Mesendoderm (in vitro differentiated cells): ENCODE measurements around the gene HNRNPM.
"Not testable (repeated sequence)": the region's sequence is repeated elsewhere in the genome, so short reads cannot be mapped to it uniquely, and the experiment has no call there.

Experiments used
- DNase-seq: peaks from one replicate; pipeline ENCODE4 v3.0.0; 2013
- H2AK5ac ChIP-seq: 2 replicates; pipeline ENCODE4 v1.6.1; 2013; ENCODE audit warnings: low read length, inconsistent platforms
- H2BK120ac ChIP-seq: 2 replicates; pipeline ENCODE4 v1.6.1; 2013; ENCODE audit warnings: low read depth, mild to moderate bottlenecking, low read length, moderate library complexity, mixed read lengths
- H2BK15ac ChIP-seq: replicated peaks from 2 replicates; pipeline ENCODE4 v1.6.1; 2013; ENCODE audit warnings: low read depth, mild to moderate bottlenecking, moderate library complexity
- H2BK5ac ChIP-seq: 2 replicates; pipeline ENCODE4 v1.6.1; 2013; ENCODE audit warnings: low read length, inconsistent platforms
- H3K18ac ChIP-seq: 2 replicates; pipeline ENCODE4 v1.6.1; 2013; ENCODE audit warnings: mild to moderate bottlenecking, low read length, mixed read lengths
- H3K23ac ChIP-seq: one replicate; pipeline ENCODE4 v1.6.1; 2013; ENCODE audit warnings: low read length
- H3K27ac ChIP-seq: 2 replicates; pipeline ENCODE4 v1.5.1; 2013; ENCODE audit warnings: low read depth, mild to moderate bottlenecking, inconsistent platforms, low read length, moderate library complexity
- H3K27me3 ChIP-seq: 2 replicates; pipeline ENCODE4 v1.6.1; 2013; ENCODE audit warnings: low read length, control low read depth, mild to moderate bottlenecking, inconsistent platforms; ENCODE audit not compliant: insufficient read depth, poor library complexity
- H3K36me3 ChIP-seq: 2 replicates; pipeline ENCODE4 v1.6.1; 2013; ENCODE audit warnings: low read length, inconsistent platforms; ENCODE audit not compliant: control insufficient read depth, insufficient read depth
- H3K4ac ChIP-seq: one replicate; pipeline ENCODE4 v1.6.1; 2013; ENCODE audit warnings: low read depth, mild to moderate bottlenecking, low read length, moderate library complexity
- H3K4me1 ChIP-seq: 2 replicates; pipeline ENCODE4 v1.6.1; 2013; ENCODE audit warnings: low read depth, low read length, inconsistent platforms; ENCODE audit not compliant: control insufficient read depth
- H3K4me2 ChIP-seq: 2 replicates; pipeline ENCODE4 v1.6.1; 2013; ENCODE audit warnings: low read length
- H3K4me3 ChIP-seq: 2 replicates; pipeline ENCODE4 v1.5.1; 2013; ENCODE audit warnings: mild to moderate bottlenecking, low read length
- H3K56ac ChIP-seq: one replicate; pipeline ENCODE4 v1.6.1; 2013; ENCODE audit warnings: low read length
- H3K79me1 ChIP-seq: 2 replicates; pipeline ENCODE4 v1.6.1; 2013; ENCODE audit warnings: low read length, inconsistent platforms
- H3K79me2 ChIP-seq: 2 replicates; pipeline ENCODE4 v1.6.1; 2013; ENCODE audit warnings: mild to moderate bottlenecking, low read length; ENCODE audit not compliant: control insufficient read depth, insufficient read depth
- H3K9ac ChIP-seq: 2 replicates; pipeline ENCODE4 v1.6.1; 2013; ENCODE audit warnings: low read length, inconsistent platforms
- H4K5ac ChIP-seq: one replicate; pipeline ENCODE4 v1.6.1; 2013; ENCODE audit warnings: low read length
- H4K8ac ChIP-seq: one replicate; pipeline ENCODE4 v1.6.1; 2013; ENCODE audit warnings: low read depth, mild to moderate bottlenecking, control low read depth, low read length, moderate library complexity
- WGBS: extraction: QIAGEN DNeasy Blood & Tissue Kit; methylation state at CpG from one replicate; pipeline ENCODE4 v1.1.7; 2013; ENCODE audit warnings: low lambda C conversion rate, missing lambda C conversion rate; ENCODE audit not compliant: insufficient coverage; ENCODE audit errors: extremely low coverage; 5-methylcytosine and 5-hydroxymethylcytosine counted together

HNRNPM gene

GRCh38 chr19:8403820-8404109, 41.0 kb upstream of the HNRNPM start:
- Histone ChIP-seq H2BK5ac (no peak overlapping the region), H3K9ac (no peak overlapping the region), H4K5ac (no peak overlapping the region), H3K79me1 (peaks cover 5% of the 10 kb centered on the region), H3K4me3 (no peak overlapping the region), H3K56ac (no peak overlapping the region), H3K27ac (no peak overlapping the region), H3K4me1 (no peaks in the 10 kb centered on the region), H2AK5ac (no peak overlapping the region), H3K79me2 (peaks cover 3% of the 10 kb centered on the region), H3K18ac (no peak overlapping the region), H4K8ac (no peak overlapping the region), H3K23ac (no peak overlapping the region), H3K36me3 (peaks cover 5% of the 10 kb centered on the region), H2BK15ac (no peak overlapping the region), H3K27me3 (no peaks in the 10 kb centered on the region), H3K4ac (no peak overlapping the region), H3K4me2 (no peak overlapping the region), H2BK120ac (no peak overlapping the region)
- DNase-seq = no peak
- WGBS = no CpG with 5 or more reads among the region's 24 CpGs

- DNase-seq = no peak
- no peak overlapping the region for H4K8ac ChIP-seq
- peaks cover 5% of the 10 kb centered on the region for H3K36me3 ChIP-seq
- H3K4me1 ChIP-seq = no peaks in the 10 kb centered on the region
- H4K5ac ChIP-seq = no peak overlapping the region
- no peak overlapping the region for H3K9ac ChIP-seq
- no peak overlapping the region for H3K27ac ChIP-seq
- no peak overlapping the region for H3K4me2 ChIP-seq
- WGBS = no CpG with 5 or more reads among the region's 18 CpGs
- H3K4me3 ChIP-seq = no peak overlapping the region
- peaks cover under 1% of the 10 kb centered on the region for H3K79me2 ChIP-seq
- H2BK120ac ChIP-seq = no peak overlapping the region
- H3K18ac ChIP-seq = no peak overlapping the region
- no peak overlapping the region for H3K56ac ChIP-seq
- H2BK5ac ChIP-seq = no peak overlapping the region
- H3K23ac ChIP-seq = no peak overlapping the region
- H2BK15ac ChIP-seq = no peak overlapping the region
- peaks cover 2% of the 10 kb centered on the region for H3K79me1 ChIP-seq
- no peak overlapping the region for H2AK5ac ChIP-seq
- no peaks in the 10 kb centered on the region for H3K27me3 ChIP-seq
- H3K4ac ChIP-seq = no peak overlapping the region
Observed at GRCh38 chr19:8404391-8405151, 40.2 kb upstream of the HNRNPM start.

GRCh38 chr19:8410718-8411117, 34.1 kb upstream of the HNRNPM start:
- H4K8ac ChIP-seq, H2AK5ac ChIP-seq, H2BK120ac ChIP-seq, H3K9ac ChIP-seq, DNase-seq, H3K4ac ChIP-seq, H3K18ac ChIP-seq, H3K56ac ChIP-seq, H3K36me3 ChIP-seq, H3K4me1 ChIP-seq, H3K23ac ChIP-seq, H4K5ac ChIP-seq, H2BK5ac ChIP-seq, H3K4me3 ChIP-seq, H3K79me1 ChIP-seq, H3K27me3 ChIP-seq, H3K4me2 ChIP-seq, H3K27ac ChIP-seq, H3K79me2 ChIP-seq, H2BK15ac ChIP-seq: not testable (repeated sequence)
- no CpG with 5 or more reads among the region's 13 CpGs for WGBS

- peak within 1 kb of the TSS; percentile 67 for H3K9ac ChIP-seq
- H3K27ac ChIP-seq = no peak within 1 kb of the TSS
- H2BK120ac ChIP-seq = no peak within 1 kb of the TSS
- H3K4me2 ChIP-seq = peak within 1 kb of the TSS; percentile 91
- H3K4me1 ChIP-seq = no peaks in the 10 kb centered on the region
- H3K18ac ChIP-seq = no peak within 1 kb of the TSS
- H3K79me1 ChIP-seq = no peaks in the 10 kb centered on the region
- DNase-seq = peak; percentile 97
- no peaks in the 10 kb centered on the region for H3K36me3 ChIP-seq
- H3K4ac ChIP-seq = no peak within 1 kb of the TSS
- no CpG with 5 or more reads among the region's 89 CpGs for WGBS
- no peak within 1 kb of the TSS for H4K8ac ChIP-seq
- H2BK5ac ChIP-seq = no peak within 1 kb of the TSS
- no peak within 1 kb of the TSS for H4K5ac ChIP-seq
- no peak within 1 kb of the TSS for H2BK15ac ChIP-seq
- H3K27me3 ChIP-seq = no peaks in the 10 kb centered on the region
- no peak within 1 kb of the TSS for H3K23ac ChIP-seq
- H3K79me2 ChIP-seq = no peaks in the 10 kb centered on the region
- peak within 1 kb of the TSS; percentile 59 for H3K4me3 ChIP-seq
- peak within 1 kb of the TSS; percentile 74 for H3K56ac ChIP-seq
- no peak within 1 kb of the TSS for H2AK5ac ChIP-seq
Observed at GRCh38 chr19:8412783-8413628, 31.8 kb upstream of the HNRNPM start, which contains the start of gene MARCHF2. MARCHF2 (plus strand) TSS chr19:8413305; CDS start chr19:8421841, 8,536 bp downstream.

- Histone ChIP-seq H3K79me2 (no peaks in the 10 kb centered on the region), H3K27me3 (no peaks in the 10 kb centered on the region), H3K18ac (no peak overlapping the region), H3K36me3 (no peaks in the 10 kb centered on the region), H3K4me2 (peak overlapping the region; percentile 91), H2BK5ac (no peak overlapping the region), H4K5ac (no peak overlapping the region), H3K4ac (no peak overlapping the region), H2AK5ac (no peak overlapping the region), H2BK120ac (no peak overlapping the region), H3K56ac (peak overlapping the region; percentile 74), H3K23ac (no peak overlapping the region), H2BK15ac (no peak overlapping the region), H3K79me1 (no peaks in the 10 kb centered on the region), H3K4me1 (no peaks in the 10 kb centered on the region), H4K8ac (no peak overlapping the region), H3K9ac (peak overlapping the region; percentile 67), H3K4me3 (peak overlapping the region; percentile 59), H3K27ac (no peak overlapping the region)
- DNase-seq = no peak
- no CpG with 5 or more reads among the region's 3 CpGs for WGBS
Observed at GRCh38 chr19:8413629-8413995, 31.2 kb upstream of the HNRNPM start.
